Liver (tissue), 9 donors: Measurements from ENCODE around the gene ZNF254. TPM values are rescaled to one million over a fixed set of nuclear protein-coding genes. Genes with fewer than 3 reads are reported as not detected.
"Not testable (repeated sequence)": the region's sequence is repeated elsewhere in the genome, so short reads cannot be mapped to it uniquely, and the experiment has no call there.

Experiments
- DNase-seq: peaks from one replicate; pipeline ENCODE4 v3.0.0-alpha.2; 2017; ENCODE audit warnings: low spot score
- H3K27ac ChIP-seq, 2 donors: one replicate each; pipeline ENCODE4 v1.7.0; 2013; ENCODE audit warnings: inconsistent platforms in 2 of 2, low read length in 2 of 2, control low read depth in 1 of 2, low read depth in 1 of 2, mild to moderate bottlenecking in 1 of 2
- H3K27me3 ChIP-seq, 4 donors: one replicate each; pipeline versions ENCODE4 v1.6.1 to v1.7.0; 2013; ENCODE audit warnings: low read length in 3 of 4, inconsistent platforms in 1 of 4, mild to moderate bottlenecking in 1 of 4, moderate library complexity in 1 of 4; ENCODE audit not compliant: control insufficient read depth in 4 of 4, insufficient read depth in 4 of 4
- H3K36me3 ChIP-seq, 4 donors: one replicate each; pipeline versions ENCODE4 v1.6.1 to v1.7.0; 2013; ENCODE audit warnings: low read length in 3 of 4, mild to moderate bottlenecking in 3 of 4, low read depth in 1 of 4, moderate library complexity in 1 of 4; ENCODE audit not compliant: control insufficient read depth in 4 of 4, insufficient read depth in 3 of 4
- H3K4me1 ChIP-seq, 4 donors: one replicate each; pipeline versions ENCODE4 v1.6.1 to v1.7.0; 2013; ENCODE audit warnings: low read length in 3 of 4, mild to moderate bottlenecking in 3 of 4, moderate library complexity in 1 of 4; ENCODE audit not compliant: control insufficient read depth in 4 of 4, insufficient read depth in 4 of 4
- H3K4me3 ChIP-seq, 3 donors: one replicate each; pipeline versions ENCODE4 v1.6.1 to v1.7.0; 2013; ENCODE audit warnings: low read length in 3 of 3, control low read depth in 1 of 3, low read depth in 1 of 3, mild to moderate bottlenecking in 1 of 3
- H3K9ac ChIP-seq, 2 donors: one replicate each; pipeline ENCODE4 v1.7.0; 2013; ENCODE audit warnings: low read length in 2 of 2, mild to moderate bottlenecking in 2 of 2, moderate library complexity in 2 of 2, control low read depth in 1 of 2, low read depth in 1 of 2
- H3K9me3 ChIP-seq, 4 donors: one replicate each; pipeline versions ENCODE4 v1.6.1 to v1.7.0; 2013; ENCODE audit warnings: low read length in 3 of 4; ENCODE audit not compliant: control insufficient read depth in 4 of 4
- ATF3 ChIP-seq: IDR thresholded peaks from 2 replicates; pipeline ENCODE4 v1.6.1; 2016; ENCODE audit warnings: antibody characterized with exemption
- EGR1 ChIP-seq, 2 donors: IDR thresholded peaks; 2 replicates each; pipeline ENCODE4 v1.6.1; 2016 to 2018; ENCODE audit warnings: antibody characterized with exemption in 2 of 2, low read depth in 2 of 2
- FOXA1 ChIP-seq: IDR thresholded peaks from 2 replicates; pipeline ENCODE4 v1.6.1; 2016; ENCODE audit warnings: antibody characterized with exemption
- FOXA2 ChIP-seq: IDR thresholded peaks from 2 replicates; pipeline ENCODE4 v1.6.1; 2016; ENCODE audit warnings: antibody characterized with exemption
- GABPA ChIP-seq, 2 donors: IDR thresholded peaks in 1 of 2; conservative IDR thresholded peaks in 1 of 2; 2 replicates each; pipeline ENCODE4 v1.6.1; 2016; ENCODE audit warnings: antibody characterized with exemption in 2 of 2, mild to moderate bottlenecking in 1 of 2, moderate library complexity in 1 of 2
- HNF4G ChIP-seq: IDR thresholded peaks from 2 replicates; pipeline ENCODE4 v1.6.1; 2016; ENCODE audit warnings: antibody characterized with exemption
- JUND ChIP-seq, 2 donors: IDR thresholded peaks; 2 replicates each; pipeline ENCODE4 v1.6.1; 2016; ENCODE audit warnings: antibody characterized with exemption in 2 of 2
- NR2F2 ChIP-seq: IDR thresholded peaks from 2 replicates; pipeline ENCODE4 v1.6.1; 2016; ENCODE audit warnings: antibody characterized with exemption
- RAD21 ChIP-seq, 2 donors: IDR thresholded peaks; 2 replicates each; pipeline ENCODE4 v1.6.1; 2016; ENCODE audit warnings: antibody characterized with exemption in 2 of 2, mild to moderate bottlenecking in 2 of 2
- RXRA ChIP-seq, 2 donors: IDR thresholded peaks; 2 replicates each; pipeline ENCODE4 v1.6.1; 2017 to 2018; ENCODE audit warnings: antibody characterized with exemption in 2 of 2, mild to moderate bottlenecking in 1 of 2
- SP1 ChIP-seq: IDR thresholded peaks from 2 replicates; pipeline ENCODE4 v1.6.1; 2018; ENCODE audit warnings: antibody characterized with exemption, mild to moderate bottlenecking
- YY1 ChIP-seq: IDR thresholded peaks from 2 replicates; pipeline ENCODE4 v1.6.1; 2016; ENCODE audit warnings: antibody characterized with exemption, mild to moderate bottlenecking
- ZBTB33 ChIP-seq: IDR thresholded peaks from 2 replicates; pipeline ENCODE4 v1.6.1; 2016; ENCODE audit warnings: antibody characterized with exemption
- WGBS: extraction: QIAGEN DNeasy Blood & Tissue Kit; methylation state at CpG from one replicate; pipeline ENCODE4 v1.1.7; 2013; 5-methylcytosine and 5-hydroxymethylcytosine counted together
- polyA plus RNA-seq, 2 donors: library from polyadenylated mRNA; stranded (reverse) in 1 of 2; unstranded in 1 of 2; fragments of 200-250 nt in 1 of 2; fragments of >200 nt in 1 of 2; fragmentation: Nextera tagmentation in 1 of 2; extraction: Ambion mirVana in 1 of 2; gene quantifications; one replicate each; pipeline versions ENCODE4 v1.2.1 to v1.2.3, GENCODE V29; 2013 to 2015
- total RNA-seq, 2 donors: library from RNA; depleted of rRNA; stranded (reverse); fragments of >200 nt; gene quantifications; one replicate each; pipeline ENCODE4 v1.2.3, GENCODE V29; 2014
- TF ChIP-seq, protein P1 (sequence below): IDR thresholded peaks from 2 replicates; pipeline ENCODE4 v1.6.1; 2016; ENCODE audit warnings: antibody characterized with exemption
- TF ChIP-seq, protein P2 (sequence below): fragments of 150-350 bp; IDR thresholded peaks from 2 replicates; pipeline ENCODE4 v1.5.1; 2017; ENCODE audit warnings: improper control_type of control experiment, low read depth, low read length; ENCODE audit not compliant: missing input control
- donor health status: healthy.
- donor health status: healthy.
- donor health status: healthy.
- donor health status: healthy.
- donor health status: healthy.

ZNF254 gene
- total and polyA plus RNA-seq, 4 donors, result 2.4 to 9.0 (median 5.9) TPM

DNA sequence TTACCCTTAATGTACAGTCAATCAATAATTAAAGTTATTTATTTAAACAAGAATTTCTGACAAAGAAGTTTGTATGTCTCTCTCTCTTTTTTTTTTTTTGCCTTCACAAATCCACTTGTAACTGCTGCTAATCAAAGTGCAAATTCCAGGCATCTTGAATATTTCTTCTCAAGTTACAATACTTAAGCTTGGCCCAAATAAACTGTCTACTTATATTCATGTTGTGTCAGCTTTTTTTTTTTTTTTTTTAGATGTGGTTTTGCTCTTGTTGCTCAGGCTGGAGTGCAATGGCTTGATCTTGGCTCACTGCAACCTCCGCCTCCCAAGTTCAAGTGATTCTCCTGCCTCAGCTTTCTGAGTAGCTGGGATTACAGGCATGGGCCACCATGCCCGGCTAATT is 13.6 kb downstream of the ZNF254 start:
- WGBS, result 93% methylated on average over 2 of the region's 2 CpGs
- H3K4me3 ChIP-seq, DNase-seq, H3K9me3 ChIP-seq, H3K4me1 ChIP-seq, H3K27ac ChIP-seq, H3K27me3 ChIP-seq, H3K9ac ChIP-seq: not testable (repeated sequence)
- peaks cover 1 to 23% (median 14%) of the 10 kb centered on the region in 4 donors for H3K36me3 ChIP-seq

DNA sequence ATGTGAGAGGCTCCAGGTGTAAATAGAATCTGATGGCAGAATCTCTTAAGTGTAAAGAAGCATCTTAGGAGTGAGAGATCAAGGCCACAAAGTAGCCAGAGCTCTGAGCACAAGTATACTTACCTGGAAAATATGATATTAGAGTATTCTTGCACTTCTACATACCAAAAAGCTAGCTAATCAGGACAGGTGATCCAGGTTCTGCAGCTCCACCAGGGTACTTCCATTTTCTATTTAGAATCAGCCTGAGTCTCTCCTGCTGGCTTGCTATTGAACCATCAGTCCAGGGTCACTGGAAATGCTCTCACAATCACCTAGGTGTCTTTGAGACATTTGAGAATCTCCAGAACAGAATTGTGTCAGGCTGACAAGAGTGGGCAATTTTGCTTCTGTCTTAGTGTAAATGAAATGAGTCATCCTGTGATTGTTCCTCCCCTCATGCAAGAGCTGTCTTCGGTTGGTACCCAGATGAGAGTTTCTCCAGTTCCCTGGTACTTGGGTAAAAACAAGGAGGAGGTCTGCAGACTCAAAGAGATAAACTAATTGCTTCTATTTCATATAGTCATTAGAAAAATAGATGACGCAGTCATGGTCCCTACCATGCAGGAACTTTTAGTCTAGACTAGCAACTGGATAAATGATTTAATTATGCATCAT is 14.6 kb downstream of the ZNF254 start:
- Histone ChIP-seq H3K36me3 (peaks cover 3 to 23% (median 18%) of the 10 kb centered on the region in 4 donors), H3K9ac (no peak overlapping the region), H3K4me1 (no peaks in the 10 kb centered on the region), H3K9me3 (peaks cover 0 to 1% (median 0%) of the 10 kb centered on the region in 4 donors), H3K27ac (no peak overlapping the region), H3K4me3 (no peak overlapping the region), H3K27me3 (no peaks in the 10 kb centered on the region)
- DNase-seq, result no peak
- TF ChIP-seq EGR1 (IDR thresholded peaks at IDR 0.05; ENCODE audit: low read depth in 2 of 2) (no peak), ATF3 (no peak)
- WGBS, result 91% methylated on average over 2 of the region's 2 CpGs

DNA sequence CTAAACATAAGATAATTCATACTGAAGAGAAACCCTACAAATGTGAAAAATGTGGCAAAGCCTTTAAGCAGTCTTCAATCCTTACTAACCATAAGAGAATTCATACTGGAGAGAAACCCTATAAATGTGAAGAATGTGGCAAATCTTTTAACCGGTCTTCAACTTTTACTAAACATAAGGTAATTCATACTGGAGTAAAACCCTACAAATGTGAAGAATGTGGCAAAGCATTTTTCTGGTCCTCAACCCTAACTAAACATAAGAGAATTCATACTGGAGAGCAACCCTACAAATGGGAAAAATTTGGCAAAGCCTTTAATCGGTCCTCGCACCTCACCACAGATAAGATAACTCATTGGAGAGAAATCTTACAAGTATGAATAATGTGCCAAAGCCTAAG is 40.6 kb downstream of the ZNF254 start:
- no peak for TF ChIP-seq ATF3
- no peak for TF ChIP-seq ZBTB33
- no peak for TF ChIP-seq NR2F2
- TF ChIP-seq RXRA (IDR thresholded peaks at IDR 0.05), result no peak
- TF ChIP-seq, protein P1, sequence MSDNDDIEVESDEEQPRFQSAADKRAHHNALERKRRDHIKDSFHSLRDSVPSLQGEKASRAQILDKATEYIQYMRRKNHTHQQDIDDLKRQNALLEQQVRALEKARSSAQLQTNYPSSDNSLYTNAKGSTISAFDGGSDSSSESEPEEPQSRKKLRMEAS, result no peak
- TF ChIP-seq YY1, result no peak
- TF ChIP-seq JUND (IDR thresholded peaks at IDR 0.05), result no peak
- TF ChIP-seq FOXA1, result no peak
- TF ChIP-seq SP1, result no peak
- no peak overlapping the region for H3K27ac ChIP-seq
- DNase-seq, result no peak
- no peak overlapping the region for H3K9ac ChIP-seq
- no peaks in the 10 kb centered on the region for H3K27me3 ChIP-seq
- no peaks in the 10 kb centered on the region for H3K4me1 ChIP-seq
- H3K9me3 ChIP-seq, result peaks cover 20 to 90% (median 36%) of the 10 kb centered on the region in 4 donors
- H3K4me3 ChIP-seq, result peak overlapping the region in 2 of 3 donors; percentile 9 to 11
- peaks cover 2 to 38% (median 30%) of the 10 kb centered on the region in 4 donors for H3K36me3 ChIP-seq
- WGBS, result 98% methylated on average over 3 of the region's 3 CpGs

- no peak for DNase-seq
- Histone ChIP-seq H3K9me3 (peaks cover 25 to 55% (median 30%) of the 10 kb centered on the region in 4 donors), H3K27me3 (no peaks in the 10 kb centered on the region), H3K36me3 (peaks cover 0 to 8% (median 4%) of the 10 kb centered on the region in 4 donors), H3K4me3 (peak overlapping the region in 1 of 3 donors; percentile 62), H3K9ac (no peak overlapping the region), H3K4me1 (no peaks in the 10 kb centered on the region), H3K27ac (no peak overlapping the region)
- 84% methylated on average over 3 of the region's 3 CpGs for WGBS
- TF ChIP-seq, protein P2, sequence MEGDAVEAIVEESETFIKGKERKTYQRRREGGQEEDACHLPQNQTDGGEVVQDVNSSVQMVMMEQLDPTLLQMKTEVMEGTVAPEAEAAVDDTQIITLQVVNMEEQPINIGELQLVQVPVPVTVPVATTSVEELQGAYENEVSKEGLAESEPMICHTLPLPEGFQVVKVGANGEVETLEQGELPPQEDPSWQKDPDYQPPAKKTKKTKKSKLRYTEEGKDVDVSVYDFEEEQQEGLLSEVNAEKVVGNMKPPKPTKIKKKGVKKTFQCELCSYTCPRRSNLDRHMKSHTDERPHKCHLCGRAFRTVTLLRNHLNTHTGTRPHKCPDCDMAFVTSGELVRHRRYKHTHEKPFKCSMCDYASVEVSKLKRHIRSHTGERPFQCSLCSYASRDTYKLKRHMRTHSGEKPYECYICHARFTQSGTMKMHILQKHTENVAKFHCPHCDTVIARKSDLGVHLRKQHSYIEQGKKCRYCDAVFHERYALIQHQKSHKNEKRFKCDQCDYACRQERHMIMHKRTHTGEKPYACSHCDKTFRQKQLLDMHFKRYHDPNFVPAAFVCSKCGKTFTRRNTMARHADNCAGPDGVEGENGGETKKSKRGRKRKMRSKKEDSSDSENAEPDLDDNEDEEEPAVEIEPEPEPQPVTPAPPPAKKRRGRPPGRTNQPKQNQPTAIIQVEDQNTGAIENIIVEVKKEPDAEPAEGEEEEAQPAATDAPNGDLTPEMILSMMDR, result no peak
- TF ChIP-seq FOXA1 (no peak), SP1 (no peak), RAD21 (IDR thresholded peaks at IDR 0.05) (no peak), HNF4G (no peak), ATF3 (no peak), EGR1 (IDR thresholded peaks at IDR 0.05; ENCODE audit: low read depth in 2 of 2) (no peak), JUND (IDR thresholded peaks at IDR 0.05) (no peak), NR2F2 (no peak), FOXA2 (no peak), YY1 (no peak), RXRA (IDR thresholded peaks at IDR 0.05) (no peak), GABPA (IDR thresholded peaks at IDR 0.05 in 1 of 2, conservative IDR thresholded peaks at IDR 0.05 in 1 of 2) (no peak)
Observed at GRCh38 chr19:24140099-24140498, 53.1 kb downstream of the ZNF254 start.
